ENCODE measurements around the gene NDUFS5. TPM values are rescaled to one million over a fixed set of nuclear protein-coding genes. Genes with fewer than 3 reads are reported as not detected.

Gene NDUFS5
- total RNA-seq, 6 experiments from 2014 or later: 181 to 275 (median 249) TPM

- Mint-ChIP-seq H3K9me3 (no peaks in the 10 kb centered on the region), H3K27ac (no peak overlapping the region), H3K4me1 (ENCODE audit: low read depth) (peaks cover 26% of the 10 kb centered on the region), H3K27me3 (ENCODE audit: insufficient read depth) (peaks cover 1% of the 10 kb centered on the region; the same call in 1 of the 2 replicates), H3K4me3 (no peak overlapping the region), H3K36me3 (ENCODE audit: low read depth) (peaks cover 31% of the 10 kb centered on the region)
- DNase-seq: no peak
- TF ChIP-seq, protein P1, sequence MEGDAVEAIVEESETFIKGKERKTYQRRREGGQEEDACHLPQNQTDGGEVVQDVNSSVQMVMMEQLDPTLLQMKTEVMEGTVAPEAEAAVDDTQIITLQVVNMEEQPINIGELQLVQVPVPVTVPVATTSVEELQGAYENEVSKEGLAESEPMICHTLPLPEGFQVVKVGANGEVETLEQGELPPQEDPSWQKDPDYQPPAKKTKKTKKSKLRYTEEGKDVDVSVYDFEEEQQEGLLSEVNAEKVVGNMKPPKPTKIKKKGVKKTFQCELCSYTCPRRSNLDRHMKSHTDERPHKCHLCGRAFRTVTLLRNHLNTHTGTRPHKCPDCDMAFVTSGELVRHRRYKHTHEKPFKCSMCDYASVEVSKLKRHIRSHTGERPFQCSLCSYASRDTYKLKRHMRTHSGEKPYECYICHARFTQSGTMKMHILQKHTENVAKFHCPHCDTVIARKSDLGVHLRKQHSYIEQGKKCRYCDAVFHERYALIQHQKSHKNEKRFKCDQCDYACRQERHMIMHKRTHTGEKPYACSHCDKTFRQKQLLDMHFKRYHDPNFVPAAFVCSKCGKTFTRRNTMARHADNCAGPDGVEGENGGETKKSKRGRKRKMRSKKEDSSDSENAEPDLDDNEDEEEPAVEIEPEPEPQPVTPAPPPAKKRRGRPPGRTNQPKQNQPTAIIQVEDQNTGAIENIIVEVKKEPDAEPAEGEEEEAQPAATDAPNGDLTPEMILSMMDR (IDR thresholded peaks at IDR 0.05): no peak
These were observed 17.4 kb downstream of the NDUFS5 start for GRCh38 chr1:39043513-39043912.

- Mint-ChIP-seq H3K4me3 (no peak overlapping the region), H3K36me3 (ENCODE audit: low read depth) (peaks cover 27% of the 10 kb centered on the region), H3K27ac (peak overlapping the region; percentile 65), H3K27me3 (ENCODE audit: insufficient read depth) (peaks cover 1% of the 10 kb centered on the region; the same call in 1 of the 2 replicates), H3K4me1 (ENCODE audit: low read depth) (peaks cover 31% of the 10 kb centered on the region), H3K9me3 (no peaks in the 10 kb centered on the region)
- DNase-seq: no peak
- TF ChIP-seq, protein P1 (IDR thresholded peaks at IDR 0.05): no peak
These were observed 18.6 kb downstream of the NDUFS5 start for GRCh38 chr1:39044762-39045161.

- peak overlapping the region; percentile 65 for H3K27ac Mint-ChIP-seq
These were observed 19.1 kb downstream of the NDUFS5 start for GRCh38 chr1:39045231-39045630.

GRCh38 chr1:39046613-39047210, 20.6 kb downstream of the NDUFS5 start:
- Mint-ChIP-seq H3K9me3 (no peaks in the 10 kb centered on the region), H3K27me3 (ENCODE audit: insufficient read depth) (no peaks in the 10 kb centered on the region; the same call in 1 of the 2 replicates), H3K36me3 (ENCODE audit: low read depth) (peaks cover 27% of the 10 kb centered on the region), H3K27ac (peak overlapping the region; percentile 99), H3K4me1 (ENCODE audit: low read depth) (peaks cover 38% of the 10 kb centered on the region), H3K4me3 (peak overlapping the region; percentile 69)
- peak; percentile 6 for DNase-seq
- TF ChIP-seq, protein P1 (IDR thresholded peaks at IDR 0.05): no peak

More at GRCh38 chr1:39045231-39045630, 19.1 kb downstream of the NDUFS5 start:
- Mint-ChIP-seq H3K9me3 (no peaks in the 10 kb centered on the region), H3K36me3 (ENCODE audit: low read depth) (peaks cover 27% of the 10 kb centered on the region), H3K4me3 (no peak overlapping the region), H3K27me3 (ENCODE audit: insufficient read depth) (no peaks in the 10 kb centered on the region; the same call in 1 of the 2 replicates), H3K4me1 (ENCODE audit: low read depth) (peaks cover 31% of the 10 kb centered on the region)
- TF ChIP-seq, protein P1 (IDR thresholded peaks at IDR 0.05): no peak
- no peak for DNase-seq

- H3K36me3 Mint-ChIP-seq (ENCODE audit: low read depth): peaks cover 25% of the 10 kb centered on the region
- no peaks in the 10 kb centered on the region for H3K9me3 Mint-ChIP-seq
- H3K4me1 Mint-ChIP-seq (ENCODE audit: low read depth): peaks cover 38% of the 10 kb centered on the region
- H3K27ac Mint-ChIP-seq: peak overlapping the region; percentile 99
- H3K27me3 Mint-ChIP-seq (ENCODE audit: insufficient read depth): no peaks in the 10 kb centered on the region; the same call in 1 of the 2 replicates
- peak overlapping the region; percentile 69 for H3K4me3 Mint-ChIP-seq
- DNase-seq: peak; percentile 95
- TF ChIP-seq, protein P1 (IDR thresholded peaks at IDR 0.05): no peak
These were observed 21.5 kb downstream of the NDUFS5 start for GRCh38 chr1:39047374-39048229.

Data from HFFc6 (cell line).